Central memory CD8-positive, alpha-beta T cell (primary cell): ENCODE measurements around the gene PLAU.
A peak's percentile ranks its signal among the peaks of the same experiment; 100 is the strongest.

ENCODE experiments used
- ATAC-seq: fragments of 150-1000 bp; cut with Tn5 transposase; replicated peaks from 2 replicates; pipeline ENCODE4 v1.10.0; 2022; ENCODE audit warnings: mild to moderate bottlenecking, moderate FRiP score, moderate number of reproducible peaks; ENCODE audit not compliant: poor library complexity, severe bottlenecking; ENCODE audit errors: extremely low read depth
- DNase-seq, 2 donors: peaks; one replicate each; pipeline ENCODE4 v3.0.0; 2021; ENCODE audit warnings: low spot score in 2 of 2
- H3K27ac Mint-ChIP-seq: one replicate; pipeline ENCODE4 v1.8.0; 2022; ENCODE audit warnings: low read depth, mild to moderate bottlenecking, moderate library complexity, mixed read lengths
- H3K27me3 Mint-ChIP-seq: one replicate; pipeline ENCODE4 v1.8.0; 2022; ENCODE audit warnings: mixed read lengths
- H3K36me3 Mint-ChIP-seq: one replicate; pipeline ENCODE4 v1.8.0; 2022; ENCODE audit warnings: mild to moderate bottlenecking, moderate library complexity, mixed read lengths; ENCODE audit not compliant: insufficient read depth
- H3K4me1 Mint-ChIP-seq: one replicate; pipeline ENCODE4 v1.8.0; 2022; ENCODE audit warnings: mixed read lengths
- H3K4me3 Mint-ChIP-seq: one replicate; pipeline ENCODE4 v1.8.0; 2022; ENCODE audit warnings: mild to moderate bottlenecking, moderate library complexity, mixed read lengths
- H3K9me3 Mint-ChIP-seq: one replicate; pipeline ENCODE4 v1.8.0; 2022; ENCODE audit warnings: mixed read lengths

Gene PLAU

DNA sequence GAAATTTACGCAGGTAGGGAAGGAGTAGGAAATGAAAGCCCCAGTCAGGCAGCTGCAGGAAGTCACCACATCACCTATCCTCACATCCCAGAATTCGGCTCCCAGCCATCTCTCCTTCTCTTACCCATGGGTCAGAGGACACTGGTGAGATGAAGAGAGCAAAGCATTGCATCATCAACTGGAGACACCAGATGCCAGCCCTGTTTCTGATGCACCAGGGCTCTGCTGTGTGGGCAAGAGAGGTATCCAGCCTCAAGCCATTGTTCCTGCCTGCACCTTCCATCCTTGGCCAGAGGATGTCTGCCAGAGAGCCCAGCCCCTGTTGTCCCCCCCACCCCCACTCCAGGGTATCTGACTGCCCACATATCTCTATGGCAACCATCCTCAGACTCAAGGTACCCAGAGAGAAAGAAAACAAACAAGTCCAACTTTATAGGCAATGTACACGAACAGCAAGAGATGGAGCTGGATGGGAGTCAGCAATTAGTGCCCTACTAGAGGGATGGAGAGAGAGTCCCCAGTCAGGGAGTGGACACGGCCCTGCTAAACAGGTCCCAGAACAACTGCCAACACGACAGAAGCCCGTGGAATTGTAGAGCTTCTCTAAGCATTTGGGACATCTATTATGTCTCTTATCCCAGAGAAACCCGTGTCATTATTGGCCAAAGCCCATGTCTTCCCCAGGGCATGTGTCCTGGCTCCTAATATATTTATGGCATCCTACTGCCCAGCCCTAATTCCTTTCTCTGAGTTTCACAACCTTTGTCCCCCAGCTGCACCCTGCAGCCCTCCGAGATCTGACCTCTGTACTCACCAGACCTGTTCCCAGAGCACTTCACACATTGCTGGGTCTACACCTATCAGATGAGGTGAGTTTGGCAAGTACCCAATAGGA, 39.4 kb upstream of the PLAU start:
- no peak for ATAC-seq
- Mint-ChIP-seq H3K27ac (peak overlapping the region; percentile 50), H3K9me3 (no peaks in the 10 kb centered on the region), H3K36me3 (peaks cover 26% of the 10 kb centered on the region), H3K27me3 (no peaks in the 10 kb centered on the region), H3K4me1 (peaks cover 69% of the 10 kb centered on the region), H3K4me3 (peak overlapping the region; percentile 79)
- DNase-seq = no peak

GRCh38 chr10:73872190-73872710, 38.7 kb upstream of the PLAU start:
- H3K4me1 Mint-ChIP-seq = peaks cover 62% of the 10 kb centered on the region
- ATAC-seq = no peak
- no peaks in the 10 kb centered on the region for H3K9me3 Mint-ChIP-seq
- H3K27ac Mint-ChIP-seq = peak overlapping the region; percentile 50
- H3K27me3 Mint-ChIP-seq = no peaks in the 10 kb centered on the region
- H3K4me3 Mint-ChIP-seq = peak overlapping the region; percentile 79
- peaks cover 26% of the 10 kb centered on the region for H3K36me3 Mint-ChIP-seq
- DNase-seq = no peak

- Mint-ChIP-seq H3K4me3 (peak overlapping the region; percentile 79), H3K27ac (peak overlapping the region; percentile 50), H3K36me3 (peaks cover 25% of the 10 kb centered on the region), H3K27me3 (no peaks in the 10 kb centered on the region), H3K4me1 (peaks cover 51% of the 10 kb centered on the region), H3K9me3 (no peaks in the 10 kb centered on the region)
- DNase-seq = no peak
- no peak for ATAC-seq
Observed at GRCh38 chr10:73873142-73873837, 37.6 kb upstream of the PLAU start.

DNA sequence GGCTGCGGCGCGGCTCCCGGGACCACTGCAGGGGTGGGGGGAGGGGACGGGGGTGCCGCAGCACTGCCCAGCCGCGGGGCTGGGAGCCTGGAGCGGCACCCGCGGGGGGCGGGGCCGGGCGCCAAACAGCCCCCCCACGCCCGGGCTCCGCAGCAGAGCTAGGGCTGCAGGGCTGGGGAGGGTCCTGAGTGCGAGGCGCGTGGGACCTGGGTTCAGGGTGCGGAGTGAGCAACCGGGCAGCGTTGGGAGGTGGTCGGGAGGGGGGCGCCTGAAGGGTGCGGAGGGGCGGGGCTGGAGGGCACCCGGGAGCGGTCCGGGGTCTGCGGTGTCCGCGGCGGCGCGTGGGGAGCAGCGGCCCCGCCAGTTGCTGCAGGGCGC, 37.1 kb upstream of the PLAU start:
- H3K27me3 Mint-ChIP-seq = no peaks in the 10 kb centered on the region
- no peaks in the 10 kb centered on the region for H3K9me3 Mint-ChIP-seq
- peaks cover 25% of the 10 kb centered on the region for H3K36me3 Mint-ChIP-seq
- no peak for DNase-seq
- no peak overlapping the region for H3K27ac Mint-ChIP-seq
- peak overlapping the region; percentile 79 for H3K4me3 Mint-ChIP-seq
- H3K4me1 Mint-ChIP-seq = peaks cover 47% of the 10 kb centered on the region
- no peak for ATAC-seq

- DNase-seq (peak; percentile 66 to 67), ATAC-seq (peak; percentile 76)
- Mint-ChIP-seq H3K27me3 (no peaks in the 10 kb centered on the region), H3K9me3 (no peaks in the 10 kb centered on the region), H3K36me3 (peaks cover 22% of the 10 kb centered on the region), H3K27ac (peak within 1 kb of the TSS; percentile 59), H3K4me3 (peak within 1 kb of the TSS; percentile 79), H3K4me1 (peaks cover 53% of the 10 kb centered on the region)
Observed at GRCh38 chr10:73874267-73875138, 36.4 kb upstream of the PLAU start, which contains the start of gene CAMK2G. TSS of gene CAMK2G (minus strand) at chr10:73874555. CDS start at chr10:73874461, 94 bp downstream.

DNA sequence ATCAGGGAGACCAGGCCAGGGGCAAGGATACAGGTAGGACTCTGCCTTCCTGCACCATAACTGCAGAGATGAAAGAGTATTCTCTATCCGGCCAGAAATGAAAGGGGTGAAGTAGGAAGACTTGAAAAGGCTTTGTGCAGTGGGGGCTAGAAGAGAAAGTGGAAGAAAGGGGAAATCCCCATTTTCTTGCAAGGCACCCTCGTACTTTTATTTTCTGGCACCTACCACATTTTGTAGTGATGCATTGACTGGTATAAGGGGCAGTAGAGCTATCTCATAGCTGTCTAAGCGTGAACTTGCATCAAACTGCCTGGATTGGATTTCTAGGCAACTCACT, 35.8 kb upstream of the PLAU start:
- ATAC-seq = peak; percentile 63
- Mint-ChIP-seq H3K9me3 (no peaks in the 10 kb centered on the region), H3K27ac (peak overlapping the region; percentile 59), H3K36me3 (peaks cover 22% of the 10 kb centered on the region), H3K4me1 (peaks cover 53% of the 10 kb centered on the region), H3K27me3 (no peaks in the 10 kb centered on the region), H3K4me3 (peak overlapping the region; percentile 79)
- DNase-seq = peak in 1 of 2 donors; percentile 58

GRCh38 chr10:73876157-73876556, 34.8 kb upstream of the PLAU start:
- ATAC-seq (no peak), DNase-seq (no peak)
- Mint-ChIP-seq H3K4me3 (no peak overlapping the region), H3K27ac (no peak overlapping the region), H3K27me3 (no peaks in the 10 kb centered on the region), H3K9me3 (no peaks in the 10 kb centered on the region), H3K36me3 (peaks cover 19% of the 10 kb centered on the region), H3K4me1 (peaks cover 44% of the 10 kb centered on the region)

GRCh38 chr10:73876566-73876965, 34.4 kb upstream of the PLAU start:
- Mint-ChIP-seq H3K4me1 (peaks cover 40% of the 10 kb centered on the region), H3K36me3 (peaks cover 19% of the 10 kb centered on the region), H3K4me3 (no peak overlapping the region), H3K9me3 (no peaks in the 10 kb centered on the region), H3K27ac (no peak overlapping the region), H3K27me3 (no peaks in the 10 kb centered on the region)
- ATAC-seq (no peak), DNase-seq (no peak)

GRCh38 chr10:73876971-73877370, 34.0 kb upstream of the PLAU start:
- Mint-ChIP-seq H3K9me3 (no peaks in the 10 kb centered on the region), H3K4me3 (no peak overlapping the region), H3K27me3 (no peaks in the 10 kb centered on the region), H3K36me3 (peaks cover 19% of the 10 kb centered on the region), H3K4me1 (peaks cover 36% of the 10 kb centered on the region), H3K27ac (no peak overlapping the region)
- DNase-seq (no peak), ATAC-seq (no peak)

GRCh38 chr10:73877533-73878160, 33.3 kb upstream of the PLAU start:
- Mint-ChIP-seq H3K4me1 (peaks cover 29% of the 10 kb centered on the region), H3K4me3 (no peak overlapping the region), H3K36me3 (peaks cover 15% of the 10 kb centered on the region), H3K27me3 (no peaks in the 10 kb centered on the region), H3K9me3 (no peaks in the 10 kb centered on the region), H3K27ac (peak overlapping the region; percentile 79)
- ATAC-seq (no peak), DNase-seq (no peak)

DNA sequence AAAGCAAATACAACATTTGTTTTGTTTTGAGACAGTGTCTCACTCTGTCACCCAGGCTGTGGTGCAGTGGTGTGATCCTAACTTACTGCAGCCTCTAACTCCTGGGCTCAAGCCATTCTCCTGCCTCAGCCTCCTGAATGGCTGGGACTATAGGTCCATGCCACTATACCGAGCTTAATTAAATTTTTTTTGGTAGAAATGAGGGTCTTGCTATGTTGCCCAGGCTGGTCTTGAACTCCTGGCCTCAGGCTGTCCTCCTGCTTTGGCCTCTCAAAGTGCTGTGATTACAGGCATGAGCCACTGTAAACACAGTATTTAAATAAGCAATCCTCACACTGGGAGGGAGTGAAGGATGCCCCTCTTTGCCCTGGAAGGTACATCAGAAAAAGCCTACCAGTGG, 32.6 kb upstream of the PLAU start:
- no peaks in the 10 kb centered on the region for H3K27me3 Mint-ChIP-seq
- no peak overlapping the region for H3K27ac Mint-ChIP-seq
- H3K9me3 Mint-ChIP-seq = no peaks in the 10 kb centered on the region
- H3K4me3 Mint-ChIP-seq = no peak overlapping the region
- peaks cover 9% of the 10 kb centered on the region for H3K36me3 Mint-ChIP-seq
- no peak for DNase-seq
- ATAC-seq = no peak
- peaks cover 22% of the 10 kb centered on the region for H3K4me1 Mint-ChIP-seq
